Keratinocyte (primary cell): ENCODE data around the gene TGM1.

ENCODE experiments used
- CTCF ChIP-seq, 3 experiments: IDR thresholded peaks in 1 of 3; conservative IDR thresholded peaks in 1 of 3; optimal IDR thresholded peaks in 1 of 3; 2 replicates in 2 of 3; 3 replicates in 1 of 3; pipeline versions ENCODE3 to v1.5.1; 2011; ENCODE audit warnings: low read length in 3 of 3, mild to moderate bottlenecking in 3 of 3, moderate library complexity in 2 of 3, control low read depth in 1 of 3, inconsistent platforms in 1 of 3; ENCODE audit not compliant: insufficient read depth in 2 of 3; ENCODE audit errors: extremely low read depth in 1 of 3
- EZH2 ChIP-seq: IDR thresholded peaks from one replicate; pipeline ENCODE4 v1.6.1; 2012; ENCODE audit warnings: inconsistent platforms, mild to moderate bottlenecking, low read length, moderate library complexity

GRCh38 chr14:24258119-24258518 lies 4.9 kb downstream of the TGM1 start:
- TF ChIP-seq CTCF (optimal IDR thresholded peaks at IDR 0.05 in 1 of 3, IDR thresholded peaks at IDR 0.05 in 1 of 3, conservative IDR thresholded peaks at IDR 0.05 in 1 of 3; ENCODE audit: extremely low read depth in 1 of 3, insufficient read depth in 2 of 3, low read length in 3 of 3) (no peak), EZH2 (no peak)
